GM19193 (cell line): Measurements from ENCODE around the gene ZBTB7A.

Experiments used
- POLR2A ChIP-seq: IDR thresholded peaks from 4 replicates; pipeline ENCODE4 v1.6.1; 2011; ENCODE audit not compliant: insufficient read depth, insufficient read length; ENCODE audit errors: extremely low read depth

ZBTB7A gene

DNA sequence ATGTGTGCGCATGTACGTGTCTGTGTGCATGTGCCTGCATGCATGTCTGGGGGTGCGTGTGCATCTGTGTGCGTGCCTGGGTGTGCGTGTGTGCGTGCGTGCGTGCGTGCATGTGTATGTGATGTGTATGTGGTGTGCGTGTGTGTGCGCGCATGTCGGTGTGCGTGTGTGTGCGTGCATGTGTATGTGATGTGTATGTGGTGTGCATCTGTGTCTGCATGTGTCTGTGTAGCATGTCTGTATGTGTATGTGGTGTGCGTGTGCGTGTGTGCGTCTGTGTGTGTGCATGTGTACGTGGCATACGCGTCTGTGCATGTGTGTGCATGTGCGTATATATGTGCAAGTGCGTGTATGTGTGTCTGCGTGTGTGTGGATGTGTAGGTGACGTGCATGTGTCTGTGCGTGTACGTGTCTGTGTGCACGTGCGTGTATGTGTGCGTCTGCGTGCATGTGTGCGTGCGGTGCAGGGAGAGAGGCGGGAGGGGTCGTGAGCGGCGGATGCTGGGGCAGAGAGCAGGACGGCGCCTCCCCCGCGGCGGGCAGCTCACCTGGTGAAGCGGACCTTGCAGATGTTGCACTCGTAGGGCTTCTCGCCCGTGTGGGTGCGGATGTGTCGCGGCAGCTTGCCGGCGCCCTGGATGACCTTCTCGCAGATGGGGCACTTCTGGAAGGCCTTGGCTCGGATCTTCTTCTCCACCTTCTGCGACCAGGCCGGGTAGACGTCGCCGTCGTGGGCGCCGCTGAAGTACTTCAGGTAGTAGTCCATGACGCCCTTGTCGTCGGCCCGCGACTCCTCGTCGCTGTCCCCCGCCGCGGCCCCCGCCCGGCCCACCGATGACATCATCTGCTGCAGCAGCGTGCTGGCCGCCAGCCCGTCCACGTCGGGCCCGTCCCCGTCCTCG lies 13.0 kb downstream of the ZBTB7A start:
- no peak for TF ChIP-seq POLR2A

DNA sequence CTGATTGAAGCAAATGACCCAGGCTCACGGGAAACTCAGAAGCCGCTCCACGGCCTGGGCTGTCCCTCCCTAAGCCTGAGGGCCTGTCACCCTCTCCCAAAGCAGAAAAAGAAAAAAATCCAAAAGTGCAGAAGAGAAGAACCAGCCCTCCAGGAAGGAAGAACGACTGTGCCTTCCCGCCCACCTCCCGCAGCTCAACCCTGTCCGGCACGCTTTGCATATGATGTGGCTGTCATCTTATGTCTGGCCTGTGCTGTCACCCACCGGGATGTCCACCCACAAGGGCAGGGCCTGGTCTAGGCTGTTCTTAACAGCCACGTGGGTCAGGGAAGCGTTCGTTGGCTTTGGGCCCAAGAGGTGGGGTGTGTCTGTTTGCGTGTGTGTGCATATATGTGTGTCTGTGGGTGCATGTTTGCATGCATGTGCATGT lies 13.7 kb downstream of the ZBTB7A start:
- no peak for TF ChIP-seq POLR2A

DNA sequence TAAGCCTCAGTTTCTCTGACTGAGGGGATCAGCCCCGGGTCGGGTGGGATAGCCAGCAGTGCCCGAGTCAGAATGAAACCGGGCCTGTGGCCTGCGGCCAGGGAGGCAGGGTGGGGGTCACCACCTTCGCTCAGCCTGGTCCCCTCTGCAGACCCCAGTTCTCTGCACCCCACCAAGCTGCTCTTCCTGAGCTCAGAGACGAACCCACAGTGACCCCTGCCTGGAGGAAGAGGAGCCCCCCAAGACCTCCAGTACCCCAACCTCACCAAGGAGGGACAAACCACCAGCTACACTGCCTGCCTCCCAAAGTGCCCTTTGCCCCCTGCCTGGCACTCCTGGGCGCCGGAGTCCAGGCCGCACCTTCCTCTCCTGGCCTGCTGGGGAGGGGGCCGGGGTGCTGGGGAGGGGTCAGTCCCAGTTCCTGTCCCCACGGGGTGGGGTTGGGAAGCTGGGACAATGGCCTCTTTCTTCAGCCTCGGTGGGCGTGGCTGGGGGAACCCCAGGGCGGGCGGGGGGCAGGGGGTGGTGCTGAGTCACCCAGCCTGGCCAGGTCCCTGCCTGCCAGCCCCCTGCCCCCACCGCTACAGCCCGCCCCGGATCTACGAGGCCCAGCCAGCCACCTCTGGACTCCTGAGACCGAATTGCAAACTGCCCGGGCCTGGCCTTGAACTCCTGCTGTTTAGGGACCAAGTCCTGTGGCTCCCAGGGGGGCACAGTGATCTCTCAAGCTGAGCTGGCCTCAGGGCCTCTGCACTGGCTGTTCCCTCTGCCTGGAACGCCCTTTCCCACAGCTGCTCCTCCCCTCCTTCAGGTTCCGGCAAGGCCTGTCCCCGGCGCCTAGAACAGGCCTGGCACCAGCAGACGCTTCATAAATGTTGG lies 14.3 kb downstream of the ZBTB7A start:
- no peak for TF ChIP-seq POLR2A

DNA sequence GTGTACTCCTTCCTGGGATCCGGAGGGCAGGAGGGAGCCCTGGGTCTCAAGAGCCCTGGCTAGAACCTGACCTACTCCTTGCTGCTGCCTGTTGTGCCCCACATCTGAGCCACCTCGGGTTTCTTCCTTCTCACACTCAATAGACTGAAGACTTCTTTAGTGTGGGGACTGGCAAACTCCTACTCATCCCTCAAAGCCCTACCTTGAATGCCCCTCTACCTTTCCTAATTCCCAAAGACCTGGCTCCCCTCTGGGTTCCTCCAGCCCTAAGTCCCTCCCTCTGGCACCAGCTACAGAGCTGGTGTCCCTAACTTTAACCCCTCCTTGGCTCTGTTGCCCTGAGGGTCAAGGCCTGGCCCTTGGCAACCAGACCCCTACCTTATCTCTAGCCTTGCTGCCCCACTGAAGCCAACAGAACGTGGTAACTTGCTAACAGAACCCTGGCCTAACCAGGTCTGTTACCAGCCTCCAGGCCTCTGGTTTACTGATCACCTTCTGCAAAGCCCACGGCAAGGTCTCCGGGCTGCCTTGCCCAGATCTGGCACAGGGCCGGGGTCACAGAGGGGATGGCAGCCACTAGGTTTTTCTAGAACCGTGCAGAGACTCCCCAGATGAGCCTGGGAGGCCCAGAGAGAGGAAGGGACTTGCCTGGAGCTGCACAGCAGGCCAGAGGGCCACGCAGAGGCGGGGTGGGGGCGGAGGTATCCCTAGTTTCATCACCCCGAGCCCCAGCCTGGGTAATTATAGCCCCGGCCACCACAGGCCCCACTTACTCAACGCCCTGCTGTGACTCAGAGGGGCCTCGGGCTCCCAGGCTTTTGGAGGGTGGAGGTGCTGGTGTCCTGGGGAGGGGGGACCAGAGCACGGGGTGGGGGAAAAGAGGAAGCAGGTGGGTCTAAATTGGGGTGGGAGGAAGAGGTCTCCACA lies 15.3 kb downstream of the ZBTB7A start:
- no peak for TF ChIP-seq POLR2A

DNA sequence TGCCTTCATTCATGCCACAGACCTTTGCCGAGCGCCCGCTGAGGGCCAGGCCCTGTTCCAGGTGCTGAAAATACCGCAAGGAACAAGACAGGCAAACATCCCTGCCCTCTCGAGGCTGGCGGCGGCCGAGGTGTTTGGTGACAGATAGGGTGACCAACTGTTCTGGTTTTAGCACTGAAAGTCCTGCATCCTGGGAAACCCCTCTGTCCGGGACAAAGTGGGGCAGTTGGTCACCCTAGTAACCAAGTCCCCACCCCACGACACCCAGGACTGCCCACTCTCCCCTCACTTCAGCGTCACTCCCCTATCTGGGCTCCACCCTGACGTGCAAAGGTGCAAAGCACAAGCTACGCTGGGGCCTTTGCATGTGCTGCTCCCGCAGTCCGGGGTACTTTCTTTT lies 17.3 kb downstream of the ZBTB7A start:
- TF ChIP-seq POLR2A, result no peak

DNA sequence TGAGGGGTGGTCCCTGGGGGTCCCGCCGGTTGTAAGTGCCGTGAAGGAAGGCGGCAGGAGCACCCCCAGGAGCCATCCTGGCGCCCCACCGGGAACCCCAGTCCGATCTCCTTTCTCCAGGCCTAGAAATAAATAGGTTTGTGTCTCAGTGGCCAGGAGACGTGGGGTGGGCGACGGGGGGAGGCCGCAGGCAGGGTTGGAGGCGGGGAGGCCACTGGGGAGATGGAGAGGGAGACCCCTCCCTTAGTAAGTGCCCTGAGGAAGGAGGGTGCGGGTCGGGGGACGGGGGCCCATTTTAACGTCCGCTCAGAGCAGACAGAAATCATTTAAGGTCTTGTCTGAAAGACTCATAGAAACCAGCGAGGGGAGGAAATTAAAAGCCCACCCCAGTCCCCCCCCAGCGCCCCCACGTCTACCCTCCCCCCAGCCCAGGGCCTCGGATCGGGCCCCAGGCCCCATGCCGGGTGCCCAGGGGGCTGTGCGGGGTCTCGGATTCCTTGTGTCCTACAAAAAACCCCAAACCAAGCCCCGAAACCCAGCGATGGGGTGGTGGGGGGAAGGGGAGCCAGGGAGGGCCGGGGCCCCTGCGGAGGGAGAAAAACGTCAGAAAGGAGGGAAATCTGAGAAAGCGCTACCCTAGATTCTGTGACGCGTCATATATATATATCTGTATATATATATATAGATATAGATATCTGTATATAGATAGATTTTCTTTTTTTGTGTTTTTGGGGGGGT lies 19.6 kb downstream of the ZBTB7A start:
- no peak for TF ChIP-seq POLR2A

DNA sequence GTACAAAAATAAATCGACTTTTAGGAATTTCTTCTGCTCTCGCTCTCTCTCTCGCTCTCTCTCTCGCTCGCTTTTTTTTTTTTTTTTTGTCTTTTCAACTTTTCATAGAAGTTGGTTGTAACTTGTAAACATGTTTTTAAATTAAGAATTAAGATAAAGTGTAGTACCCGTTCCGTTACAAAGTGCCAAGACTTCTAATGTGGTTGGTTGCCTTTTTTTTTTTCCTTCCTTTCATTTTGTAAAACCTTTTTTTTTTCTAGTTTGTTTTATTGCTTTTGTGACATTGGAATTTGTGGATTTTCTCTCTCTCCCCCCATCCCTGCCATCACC lies 20.4 kb downstream of the ZBTB7A start:
- TF ChIP-seq POLR2A, result no peak

DNA sequence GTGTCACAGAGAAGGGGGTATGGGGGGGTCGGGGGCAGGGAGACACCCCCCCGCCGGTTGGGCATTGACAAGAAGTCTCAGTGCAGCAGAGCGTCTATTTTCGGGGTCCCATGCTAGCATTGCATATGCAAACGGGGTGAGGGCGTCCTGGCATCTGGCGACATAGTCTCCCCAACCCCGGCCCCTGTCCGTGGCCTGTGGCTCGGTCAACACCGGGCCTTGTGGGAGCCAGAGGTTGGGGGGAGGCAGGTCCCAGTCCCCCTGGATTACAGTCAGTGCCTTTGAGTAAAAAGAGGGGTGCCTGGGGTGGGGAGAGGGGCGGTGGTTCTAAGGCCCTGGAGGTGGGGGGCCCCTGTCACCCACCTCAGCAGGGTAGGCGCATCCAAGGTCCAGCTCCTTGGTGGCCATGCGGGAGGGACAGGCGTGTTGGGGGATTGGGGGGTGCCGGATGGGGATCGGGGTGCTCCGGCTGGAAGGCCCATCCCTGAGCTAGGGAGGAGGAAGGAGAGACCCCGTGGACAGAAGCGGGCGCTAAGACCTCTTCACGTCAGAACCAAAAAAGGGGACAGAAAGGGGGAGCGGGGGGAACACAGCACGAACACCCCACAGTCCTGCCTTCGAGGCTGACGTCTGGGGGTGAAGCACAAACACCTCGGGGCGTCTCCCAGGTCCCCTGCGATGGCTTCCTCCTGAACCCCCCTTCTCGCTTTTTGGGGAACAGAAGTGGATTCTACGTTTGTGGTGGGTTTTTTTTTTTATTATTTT lies 20.9 kb downstream of the ZBTB7A start:
- no peak for TF ChIP-seq POLR2A

DNA sequence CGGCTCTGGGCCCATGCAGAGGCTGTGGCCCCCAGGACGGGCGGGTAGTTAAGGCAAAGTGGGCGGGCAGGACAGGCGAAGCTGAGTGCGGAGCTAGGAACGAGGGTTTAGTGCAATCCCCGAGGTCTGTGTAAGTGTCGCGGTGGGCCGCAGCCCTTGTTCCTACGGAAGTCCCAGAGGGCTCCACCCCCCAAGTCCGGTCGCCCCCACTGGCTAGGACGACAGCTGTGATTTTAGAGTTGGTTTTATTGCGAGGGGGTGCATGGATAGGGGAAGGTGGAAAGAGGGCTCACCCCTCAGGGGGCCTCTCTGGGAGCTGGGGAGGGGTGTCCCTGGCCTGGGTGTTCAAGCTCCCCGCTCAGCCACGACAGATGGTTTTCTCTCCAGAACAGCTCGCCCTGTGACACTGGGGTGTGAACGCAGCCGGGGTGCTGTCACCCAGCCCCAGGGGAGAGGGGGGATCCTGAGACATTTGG lies 21.7 kb downstream of the ZBTB7A start:
- TF ChIP-seq POLR2A, result no peak

DNA sequence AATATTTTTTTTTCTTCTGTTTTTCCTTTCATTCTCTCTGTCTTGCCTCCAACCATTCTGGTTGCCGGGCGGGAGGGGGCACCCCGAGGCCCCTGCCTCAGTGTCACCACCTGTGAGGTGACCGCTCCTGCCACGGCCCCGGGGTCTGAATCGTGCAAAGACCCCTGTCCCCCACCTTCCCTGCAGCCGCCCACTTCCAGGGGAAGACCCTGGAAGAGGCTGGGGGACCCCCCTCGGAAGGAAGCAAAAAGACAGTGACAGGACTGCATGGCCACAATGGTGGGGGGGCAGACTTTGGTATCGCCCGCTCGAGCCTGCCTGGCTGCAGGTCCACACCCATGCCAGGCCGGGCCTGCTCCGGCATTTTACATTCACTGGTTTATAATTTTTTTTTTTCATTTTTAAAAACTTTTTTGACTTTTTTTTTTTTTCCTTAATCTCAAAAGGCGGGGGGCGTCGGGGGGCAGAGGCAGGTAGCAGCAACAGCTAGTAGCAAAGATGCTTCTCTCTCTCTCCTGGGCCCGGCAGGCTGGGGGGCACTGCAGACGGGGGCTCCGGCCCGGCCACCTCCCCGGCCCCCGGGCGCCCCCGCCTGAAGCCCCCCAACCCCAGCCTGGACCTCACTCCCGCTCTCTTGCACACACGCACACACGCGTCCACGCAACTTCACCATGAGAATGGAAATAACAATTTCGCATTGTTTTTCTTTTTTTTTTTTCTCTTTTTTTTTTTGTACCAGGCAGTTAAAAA lies 22.6 kb downstream of the ZBTB7A start:
- TF ChIP-seq POLR2A, result no peak

DNA sequence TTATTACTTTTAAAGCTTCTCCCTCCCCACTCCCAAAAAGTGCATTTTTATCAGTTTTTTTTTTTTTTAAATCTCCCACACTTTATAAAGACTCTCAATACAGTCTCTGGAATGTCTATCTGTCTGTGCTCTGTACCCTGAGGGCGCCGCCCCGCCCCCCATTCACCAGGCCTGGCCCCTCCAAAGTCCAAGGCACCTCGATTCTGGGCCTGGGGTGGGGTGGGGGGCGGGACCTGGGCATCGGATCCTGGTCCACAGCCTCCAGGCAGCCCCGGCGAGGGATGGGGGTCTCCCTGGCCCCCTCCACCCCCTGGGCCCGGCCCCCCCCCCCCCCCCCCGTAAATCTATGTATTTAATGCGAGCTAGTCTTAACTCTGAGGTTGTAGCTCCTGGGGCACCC lies 23.3 kb downstream of the ZBTB7A start:
- TF ChIP-seq POLR2A, result no peak

DNA sequence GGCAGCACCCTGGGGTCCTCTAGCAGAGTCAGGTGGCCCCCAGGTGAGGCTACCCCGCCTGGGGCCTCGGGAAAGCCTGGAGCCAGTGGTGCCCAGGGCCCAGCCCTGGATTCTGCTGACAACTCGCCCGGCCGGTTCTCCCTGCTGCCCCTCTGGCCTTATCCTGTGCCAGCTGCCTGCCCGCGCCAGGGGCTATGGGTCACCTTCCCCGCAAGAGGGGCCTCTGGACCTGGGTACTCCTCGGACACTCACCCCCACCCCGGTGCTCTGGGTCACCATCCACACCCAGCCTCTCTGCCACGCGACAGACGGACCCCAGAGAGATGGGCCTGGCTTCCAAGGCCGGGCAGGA lies 24.0 kb downstream of the ZBTB7A start:
- no peak for TF ChIP-seq POLR2A
